ENCODE results near the gene EMC9. TPM values are rescaled to one million over a fixed set of nuclear protein-coding genes. Genes with fewer than 3 reads are reported as not detected.
A peak's percentile ranks its signal among the peaks of the same experiment; 100 is the strongest.

EMC9 gene
- polyA plus RNA-seq, 1 donor (not counting 4 experiments of a cell fraction or from before 2014, with no cell fraction given): 11.0 TPM

GRCh38 chr14:24136684-24137528 is 4.5 kb downstream of the EMC9 start:
- peaks cover 2% of the 10 kb centered on the region for H3K9me1 ChIP-seq (ENCODE audit: control insufficient read depth, extremely low read depth, insufficient read depth, low read length)
- peaks cover 31% of the 10 kb centered on the region for H3K4me1 ChIP-seq (ENCODE audit: control insufficient read depth, extremely low read depth, insufficient read depth, low read length)
- peaks cover 12 to 21% of the 10 kb centered on the region in 2 experiments for H3K36me3 ChIP-seq (ENCODE audit: control insufficient read depth in 2 of 2, extremely low read depth in 1 of 2, insufficient read depth in 2 of 2, low read length in 2 of 2)
- no peaks in the 10 kb centered on the region for H3K27me3 ChIP-seq (ENCODE audit: control insufficient read depth, extremely low read depth, insufficient read depth, low read length)
- H3K4me2 ChIP-seq (ENCODE audit: control insufficient read depth, extremely low read depth, insufficient read depth, low read depth, low read length): peak overlapping the region; percentile 94
- H2AFZ ChIP-seq (ENCODE audit: control insufficient read depth, low read length): peak overlapping the region; percentile 73
- dilution Hi-C loops (cut with MboI; ENCODE audit: extremely low pct_ligation_motif_present, low sequenced_read_pairs): no loop called here
- peak overlapping the region; percentile 69 for H3K27ac ChIP-seq (ENCODE audit: control insufficient read depth, insufficient read depth, low read length)
- no peak for DNase-seq (ENCODE audit: low read depth, low spot score)
- H3K9ac ChIP-seq (ENCODE audit: control insufficient read depth, extremely low read depth, insufficient read depth, low read length): peak overlapping the region; percentile 88
- peaks cover 32% of the 10 kb centered on the region for H3K79me2 ChIP-seq (ENCODE audit: control insufficient read depth, insufficient read depth, low read length)
- peak overlapping the region; percentile 81 to 88 (median 85) for H3K4me3 ChIP-seq (ENCODE audit: control insufficient read depth in 2 of 3, extremely low read depth in 1 of 3, insufficient read depth in 2 of 3, low read depth in 1 of 3, low read length in 3 of 3)
- FAIRE-seq: no peak
- TF ChIP-seq CTCF (optimal IDR thresholded peaks at IDR 0.05 in 1 of 3, IDR thresholded peaks at IDR 0.05 in 1 of 3, conservative IDR thresholded peaks at IDR 0.05 in 1 of 3; ENCODE audit: extremely low read depth in 1 of 3, insufficient read depth in 2 of 3, low read length in 3 of 3): no peak
- TF ChIP-seq EZH2 (IDR thresholded peaks at IDR 0.05; ENCODE audit: low read length): no peak
- no peaks in the 10 kb centered on the region for H3K9me3 ChIP-seq (ENCODE audit: control insufficient read depth, low read depth, low read length)
- H4K20me1 ChIP-seq (ENCODE audit: control insufficient read depth, extremely low read depth, insufficient read depth, low read length): no peaks in the 10 kb centered on the region

- Histone ChIP-seq H3K4me3 (ENCODE audit: control insufficient read depth in 2 of 3, extremely low read depth in 1 of 3, insufficient read depth in 2 of 3, low read depth in 1 of 3, low read length in 3 of 3) (peak within 1 kb of the TSS; percentile 81 to 88 (median 85)), H3K27me3 (ENCODE audit: control insufficient read depth, extremely low read depth, insufficient read depth, low read length) (no peaks in the 10 kb centered on the region), H3K4me1 (ENCODE audit: control insufficient read depth, extremely low read depth, insufficient read depth, low read length) (peaks cover 28% of the 10 kb centered on the region), H3K9me1 (ENCODE audit: control insufficient read depth, extremely low read depth, insufficient read depth, low read length) (peaks cover 2% of the 10 kb centered on the region), H3K36me3 (ENCODE audit: control insufficient read depth in 2 of 2, extremely low read depth in 1 of 2, insufficient read depth in 2 of 2, low read length in 2 of 2) (peaks cover 12 to 21% of the 10 kb centered on the region in 2 experiments), H3K27ac (ENCODE audit: control insufficient read depth, insufficient read depth, low read length) (peak within 1 kb of the TSS; percentile 69), H3K79me2 (ENCODE audit: control insufficient read depth, insufficient read depth, low read length) (peaks cover 31% of the 10 kb centered on the region), H4K20me1 (ENCODE audit: control insufficient read depth, extremely low read depth, insufficient read depth, low read length) (no peaks in the 10 kb centered on the region), H3K4me2 (ENCODE audit: control insufficient read depth, extremely low read depth, insufficient read depth, low read depth, low read length) (peak within 1 kb of the TSS; percentile 94), H3K9me3 (ENCODE audit: control insufficient read depth, low read depth, low read length) (no peaks in the 10 kb centered on the region), H3K9ac (ENCODE audit: control insufficient read depth, extremely low read depth, insufficient read depth, low read length) (peak within 1 kb of the TSS; percentile 88), H2AFZ (ENCODE audit: control insufficient read depth, low read length) (peak within 1 kb of the TSS; percentile 73)
- dilution Hi-C loops (cut with MboI; ENCODE audit: extremely low pct_ligation_motif_present, low sequenced_read_pairs): no loop called here
- peak; percentile 32 for FAIRE-seq
- DNase-seq (ENCODE audit: low read depth, low spot score): no peak
- TF ChIP-seq CTCF (optimal IDR thresholded peaks at IDR 0.05 in 1 of 3, IDR thresholded peaks at IDR 0.05 in 1 of 3, conservative IDR thresholded peaks at IDR 0.05 in 1 of 3; ENCODE audit: extremely low read depth in 1 of 3, insufficient read depth in 2 of 3, low read length in 3 of 3) (no peak), EZH2 (IDR thresholded peaks at IDR 0.05; ENCODE audit: low read length) (no peak)
These were observed 5.3 kb downstream of the EMC9 start, which contains the start of gene PSME1 for GRCh38 chr14:24135834-24136683. TSS of gene PSME1 (plus strand) at chr14:24136194. CDS start at chr14:24136263, 69 bp downstream.
